CD4-positive, alpha-beta memory T cell (primary cell): Measurements from ENCODE around the gene ZWILCH. TPM values are rescaled to one million over a fixed set of nuclear protein-coding genes. Genes with fewer than 3 reads are reported as not detected.

Source experiments
- CTCF ChIA-PET: fragments of 350-600 bp; sonication (Branson Sonifier 250); formaldehyde crosslinking; loops from one replicate; lab custom pipeline; 2021; ENCODE audit warnings: inconsistent platforms; ENCODE audit not compliant: partially characterized antibody; lab: Charles Lee
- POLR2A ChIA-PET: fragments of 350-600 bp; sonication (Branson Sonifier 250); formaldehyde crosslinking; loops from one replicate; lab custom pipeline; 2021; ENCODE audit not compliant: partially characterized antibody; lab: Charles Lee
- DNase-seq, 5 donors: peaks; one replicate each; pipeline versions ENCODE4 v3.0.0 to v3.0.0-alpha.2; 2020 to 2022; ENCODE audit warnings: mixed read lengths in 1 of 5
- H3K27ac ChIP-seq: one replicate; pipeline ENCODE4 v1.7.0; 2013; ENCODE audit warnings: low read depth, low read length
- H3K27me3 ChIP-seq: 2 replicates; pipeline ENCODE4 v1.7.0; 2013; ENCODE audit warnings: mild to moderate bottlenecking, low read length, moderate library complexity; ENCODE audit not compliant: insufficient read depth
- H3K36me3 ChIP-seq: 2 replicates; pipeline ENCODE4 v1.7.0; 2013; ENCODE audit warnings: mild to moderate bottlenecking, low read length, moderate library complexity; ENCODE audit not compliant: insufficient read depth
- H3K4me1 ChIP-seq: 2 replicates; pipeline ENCODE4 v1.7.0; 2013; ENCODE audit warnings: mild to moderate bottlenecking, low read length, moderate library complexity; ENCODE audit not compliant: insufficient read depth
- H3K4me3 ChIP-seq, 2 donors: one replicate each; pipeline ENCODE4 v1.7.0; 2013; ENCODE audit warnings: low read length in 2 of 2, mild to moderate bottlenecking in 1 of 2
- H3K9me3 ChIP-seq, 2 donors: one replicate each; pipeline ENCODE4 v1.7.0; 2013; ENCODE audit warnings: low read length in 2 of 2, control low read depth in 1 of 2; ENCODE audit not compliant: control insufficient read depth in 1 of 2
- H3K27ac Mint-ChIP-seq, 7 donors: one replicate each; pipeline ENCODE4 v1.8.0; 2020 to 2021; ENCODE audit warnings: mixed read lengths in 7 of 7, mild to moderate bottlenecking in 6 of 7, inconsistent platforms in 3 of 7, moderate library complexity in 3 of 7
- H3K27me3 Mint-ChIP-seq, 2 donors: one replicate each; pipeline ENCODE4 v1.8.0; 2020 to 2021; ENCODE audit warnings: mixed read lengths in 2 of 2
- H3K36me3 Mint-ChIP-seq, 2 donors: one replicate each; pipeline ENCODE4 v1.8.0; 2020 to 2021; ENCODE audit warnings: mixed read lengths in 2 of 2, inconsistent platforms in 1 of 2, mild to moderate bottlenecking in 1 of 2
- H3K4me1 Mint-ChIP-seq, 4 donors: one replicate each; pipeline ENCODE4 v1.8.0; 2020 to 2021; ENCODE audit warnings: mixed read lengths in 4 of 4, mild to moderate bottlenecking in 1 of 4
- H3K4me3 Mint-ChIP-seq, 8 donors: one replicate each; pipeline ENCODE4 v1.8.0; 2020 to 2021; ENCODE audit warnings: mixed read lengths in 8 of 8, mild to moderate bottlenecking in 7 of 8, moderate library complexity in 6 of 8, inconsistent platforms in 3 of 8
- H3K9me3 Mint-ChIP-seq, 8 donors: one replicate each; pipeline ENCODE4 v1.8.0; 2020 to 2021; ENCODE audit warnings: mixed read lengths in 8 of 8, mild to moderate bottlenecking in 5 of 8, inconsistent platforms in 3 of 8, moderate library complexity in 1 of 8
- intact Hi-C: fragments of 100-400 bp; cut with micrococcal nuclease; formaldehyde crosslinking; loops from one replicate; pipeline ENCODE4 v1.15.1; 2023
- polyA plus RNA-seq, 2 donors: library from polyadenylated mRNA; unstranded; fragments of 300-500 nt; fragmentation: Illumina TruSeq; gene quantifications; one replicate each; pipeline ENCODE4 v1.2.3, GENCODE V29; 2021
- total RNA-seq, 2 experiments: library from RNA; stranded (reverse); gene quantifications; one replicate each; pipeline ENCODE4 v1.2.3, GENCODE V29; 2021

Gene ZWILCH
- total and polyA plus RNA-seq, 4 experiments from 2014 or later, result 5.1 to 7.2 (median 6.4) TPM

GRCh38 chr15:66486887-66487286 is 18.2 kb upstream of the ZWILCH start:
- Histone ChIP-seq H3K4me3 (no peak overlapping the region), H3K27ac (no peak overlapping the region), H3K4me1 (no peaks in the 10 kb centered on the region), H3K36me3 (peaks cover 66% of the 10 kb centered on the region), H3K27me3 (no peaks in the 10 kb centered on the region), H3K9me3 (no peaks in the 10 kb centered on the region)
- ChIA-PET CTCF (interaction anchor here (0.7 to 1.2 kb wide), 2 partner anchors 11 to 17 kb away, joined by 3 read pairs; partner anchors contain the start of genes RPL4 and SNAPC5), POLR2A (no interaction called here)
- H3K27me3 Mint-ChIP-seq, result no peaks in the 10 kb centered on the region
- H3K9me3 Mint-ChIP-seq, result no peaks in the 10 kb centered on the region
- H3K27ac Mint-ChIP-seq, result peak overlapping the region in 1 of 7 donors; percentile 47
- intact Hi-C loops, result no loop called here
- peaks cover 41 to 74% of the 10 kb centered on the region in 2 donors for H3K36me3 Mint-ChIP-seq
- no peak for DNase-seq
- H3K4me1 Mint-ChIP-seq, result peaks cover 5 to 10% (median 7%) of the 10 kb centered on the region in 4 donors
- H3K4me3 Mint-ChIP-seq, result no peak overlapping the region

DNA sequence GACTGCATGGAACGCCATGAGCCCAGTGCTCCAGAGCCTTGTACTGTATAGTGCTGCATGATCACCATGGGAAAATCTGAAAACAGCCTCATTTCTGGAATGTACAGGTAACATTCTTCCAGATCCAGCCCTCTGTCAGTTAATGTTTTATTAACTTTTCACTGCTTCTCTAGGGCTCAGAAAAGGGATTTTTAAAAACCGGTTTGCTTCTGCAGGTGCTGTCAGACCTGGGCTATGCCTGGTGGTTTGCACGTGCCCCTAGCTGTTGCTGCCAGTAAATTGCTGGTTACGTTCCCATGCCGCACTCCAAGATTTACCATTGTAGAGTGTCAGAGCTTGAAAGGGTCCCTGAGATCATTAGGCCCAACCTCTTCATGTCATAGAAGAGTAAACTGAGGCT is 16.6 kb upstream of the ZWILCH start:
- H3K4me3 Mint-ChIP-seq, result no peak overlapping the region
- H3K9me3 Mint-ChIP-seq, result no peaks in the 10 kb centered on the region
- no peak overlapping the region for H3K27ac ChIP-seq
- no peaks in the 10 kb centered on the region for H3K27me3 Mint-ChIP-seq
- no peaks in the 10 kb centered on the region for H3K27me3 ChIP-seq
- H3K9me3 ChIP-seq, result no peaks in the 10 kb centered on the region
- H3K4me1 ChIP-seq, result no peaks in the 10 kb centered on the region
- H3K4me1 Mint-ChIP-seq, result peaks cover 4 to 8% (median 5%) of the 10 kb centered on the region in 4 donors
- intact Hi-C loops, result no loop called here
- H3K36me3 ChIP-seq, result peaks cover 72% of the 10 kb centered on the region
- H3K4me3 ChIP-seq, result no peak overlapping the region
- ChIA-PET CTCF (no interaction called here), POLR2A (interaction anchor here (1.2 to 2.4 kb wide), 2 partner anchors 9 to 16 kb away, joined by 5 to 9 read pairs; partner anchors contain the start of genes RPL4, SNAPC5 and ZWILCH)
- no peak for DNase-seq
- peaks cover 38 to 77% of the 10 kb centered on the region in 2 donors for H3K36me3 Mint-ChIP-seq
- H3K27ac Mint-ChIP-seq, result peak overlapping the region in 4 of 7 donors; percentile 45 to 82 (median 58)

DNA sequence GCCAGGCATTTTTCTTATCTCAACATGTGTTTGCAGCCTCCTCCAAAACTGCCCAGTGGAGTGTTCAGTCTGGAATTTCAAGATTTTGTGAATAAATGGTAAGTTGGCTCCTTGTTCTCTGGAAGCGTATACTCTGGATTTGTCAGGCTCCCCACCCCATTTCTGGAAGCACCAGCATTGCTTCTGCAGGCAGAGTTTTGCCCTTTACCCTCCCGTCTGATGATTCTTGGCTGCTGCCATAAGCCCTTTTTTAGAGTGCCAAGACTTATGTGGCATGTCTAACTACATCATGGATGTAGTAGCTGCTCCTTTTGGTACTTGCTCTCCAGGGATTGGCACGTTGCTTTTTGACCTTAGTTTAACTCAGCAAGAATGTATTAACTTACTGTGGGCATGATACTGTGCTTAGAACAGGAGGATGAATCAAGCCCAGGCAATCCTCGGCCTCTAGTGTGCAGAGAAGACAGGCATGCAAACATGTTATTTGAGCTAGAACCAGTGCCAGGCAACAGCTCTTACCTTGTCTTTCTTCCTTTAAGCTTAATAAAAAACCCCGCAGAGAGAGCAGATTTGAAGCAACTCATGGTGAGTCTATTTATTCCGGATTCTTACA is 15.8 kb upstream of the ZWILCH start:
- no peak overlapping the region for H3K27ac ChIP-seq
- H3K27me3 ChIP-seq, result no peaks in the 10 kb centered on the region
- Mint-ChIP-seq H3K9me3 (no peaks in the 10 kb centered on the region), H3K4me3 (no peak overlapping the region), H3K27ac (peak overlapping the region in 4 of 7 donors; percentile 46 to 77 (median 75)), H3K36me3 (peaks cover 38 to 83% of the 10 kb centered on the region in 2 donors), H3K27me3 (no peaks in the 10 kb centered on the region), H3K4me1 (peaks cover 8 to 13% (median 10%) of the 10 kb centered on the region in 4 donors)
- CTCF ChIA-PET, result interaction anchor here (0.8 to 1.4 kb wide), 2 partner anchors 9 to 101 kb away, joined by 3 to 4 read pairs; partner anchors contain the start of gene SNAPC5
- intact Hi-C loops, result no loop called here
- no peaks in the 10 kb centered on the region for H3K4me1 ChIP-seq
- DNase-seq, result no peak
- no peaks in the 10 kb centered on the region for H3K9me3 ChIP-seq
- H3K4me3 ChIP-seq, result no peak overlapping the region
- peaks cover 74% of the 10 kb centered on the region for H3K36me3 ChIP-seq
- POLR2A ChIA-PET, result interaction anchor here (0.8 to 2.4 kb wide), 3 partner anchors 8 to 101 kb away, joined by 3 to 9 read pairs (median 5); partner anchors contain the start of genes RPL4, SNAPC5 and ZWILCH

- peaks cover 16 to 32% (median 25%) of the 10 kb centered on the region in 4 donors for H3K4me1 Mint-ChIP-seq
- no peak for DNase-seq
- peak overlapping the region in 2 of 7 donors; percentile 60 to 78 for H3K27ac Mint-ChIP-seq
- intact Hi-C loops, result no loop called here
- peaks cover 0 to 2% (median 0%) of the 10 kb centered on the region in 8 donors for H3K9me3 Mint-ChIP-seq
- Histone ChIP-seq H3K4me3 (no peak overlapping the region), H3K27me3 (no peaks in the 10 kb centered on the region), H3K9me3 (no peaks in the 10 kb centered on the region), H3K27ac (no peak overlapping the region), H3K36me3 (peaks cover 76% of the 10 kb centered on the region), H3K4me1 (peaks cover 21% of the 10 kb centered on the region)
- peaks cover 35 to 80% of the 10 kb centered on the region in 2 donors for H3K36me3 Mint-ChIP-seq
- POLR2A ChIA-PET, result interaction anchor here (1.0 to 2.1 kb wide), 2 partner anchors 11 to 105 kb away, joined by 3 to 6 read pairs; partner anchors contain the start of gene MAP2K1
- no peak overlapping the region for H3K4me3 Mint-ChIP-seq
- CTCF ChIA-PET, result no interaction called here
- H3K27me3 Mint-ChIP-seq, result no peaks in the 10 kb centered on the region
Measured at GRCh38 chr15:66491846-66492245, 13.3 kb upstream of the ZWILCH start.

GRCh38 chr15:66494262-66494661 is 10.9 kb upstream of the ZWILCH start:
- Mint-ChIP-seq H3K36me3 (peaks cover 39 to 83% of the 10 kb centered on the region in 2 donors), H3K4me3 (no peak overlapping the region), H3K27me3 (no peaks in the 10 kb centered on the region), H3K4me1 (peaks cover 25 to 56% (median 40%) of the 10 kb centered on the region in 4 donors), H3K9me3 (peaks cover 0 to 2% (median 0%) of the 10 kb centered on the region in 8 donors), H3K27ac (peak overlapping the region; percentile 10 to 96 (median 60))
- no peaks in the 10 kb centered on the region for H3K27me3 ChIP-seq
- peaks cover 35% of the 10 kb centered on the region for H3K4me1 ChIP-seq
- H3K36me3 ChIP-seq, result peaks cover 66% of the 10 kb centered on the region
- H3K9me3 ChIP-seq, result no peaks in the 10 kb centered on the region
- no peak for DNase-seq
- CTCF ChIA-PET, result no interaction called here
- POLR2A ChIA-PET, result interaction anchor here (0.6 to 1.4 kb wide), 2 partner anchors 10 to 22 kb away, joined by 3 read pairs; no protein-coding TSS in a partner anchor
- H3K27ac ChIP-seq, result no peak overlapping the region
- intact Hi-C loops, result no loop called here
- no peak overlapping the region for H3K4me3 ChIP-seq

DNA sequence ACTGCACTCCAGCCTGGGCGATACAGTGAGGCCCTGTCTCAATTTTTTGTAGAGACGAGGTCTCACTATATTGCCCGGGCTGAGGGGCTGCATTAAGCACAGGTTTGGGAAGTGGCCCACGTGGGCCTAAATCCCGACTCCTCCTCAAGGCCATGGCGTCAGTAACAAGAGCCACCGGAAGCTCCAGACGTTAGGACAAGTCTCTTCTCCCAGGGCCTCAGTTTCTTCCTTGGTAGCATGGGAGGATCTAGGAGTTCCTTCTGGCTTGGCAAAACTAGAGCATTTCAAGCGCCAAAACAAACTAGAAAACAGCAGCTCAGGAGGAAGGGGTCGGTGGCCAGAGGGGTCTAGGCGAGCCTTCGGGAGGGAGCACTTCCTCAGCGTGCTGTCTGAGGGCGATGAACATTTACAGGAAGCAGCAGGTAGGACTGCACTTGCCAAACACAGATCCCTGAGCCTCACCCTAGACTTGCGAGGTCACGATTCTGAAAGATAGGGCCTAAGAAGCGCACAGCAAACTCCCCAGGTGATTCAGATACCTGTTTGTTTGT is 8.1 kb upstream of the ZWILCH start:
- H3K27me3 ChIP-seq, result no peaks in the 10 kb centered on the region
- Mint-ChIP-seq H3K27me3 (no peaks in the 10 kb centered on the region), H3K27ac (peak overlapping the region; percentile 96 to 99 (median 99)), H3K4me3 (peak overlapping the region; percentile 95 to 98 (median 97)), H3K36me3 (peaks cover 45 to 87% of the 10 kb centered on the region in 2 donors), H3K4me1 (peaks cover 24 to 67% (median 45%) of the 10 kb centered on the region in 4 donors), H3K9me3 (peaks cover 0 to 2% (median 0%) of the 10 kb centered on the region in 8 donors)
- peak overlapping the region; percentile 86 to 90 for H3K4me3 ChIP-seq
- H3K9me3 ChIP-seq, result no peaks in the 10 kb centered on the region
- peak overlapping the region; percentile 89 for H3K27ac ChIP-seq
- H3K4me1 ChIP-seq, result peaks cover 42% of the 10 kb centered on the region
- peaks cover 68% of the 10 kb centered on the region for H3K36me3 ChIP-seq
- no peak for DNase-seq
- ChIA-PET POLR2A (interaction anchor here (0.6 to 6.0 kb wide), 15 partner anchors 8 to 204 kb away, joined by 3 to 119 read pairs (median 6); partner anchors contain the start of genes DIS3L, MAP2K1, TIPIN and ZWILCH), CTCF (interaction anchor here (0.8 to 6.0 kb wide), 21 partner anchors 7 to 246 kb away, joined by 3 to 119 read pairs (median 4); partner anchors contain the start of genes MAP2K1, MEGF11 and TIPIN)
- intact Hi-C loops, result loop anchor here (1.0 to 5.0 kb wide), 7 partner anchors 8 to 628 kb away; partner anchors contain the start of genes DIS3L, MAP2K1, MEGF11 and RAB11A
